OCI-LY7 (cell line): ENCODE data around the gene MAP10.

Experiments used
- EZH2phosphoT487 ChIP-seq: fragments of 200-600 bp; sonication (generic); IDR thresholded peaks from 2 replicates; pipeline ENCODE4 v1.6.1; 2018; ENCODE audit warnings: low read depth, borderline replicate concordance, mild to moderate bottlenecking, mixed run types, antibody characterized with exemption, low read length, moderate library complexity, mixed read lengths
- TF ChIP-seq, protein P1 (sequence below): fragments of 200-600 bp; sonication (generic); conservative IDR thresholded peaks from 2 replicates; pipeline ENCODE4 v1.5.1; 2014; ENCODE audit warnings: mild to moderate bottlenecking, antibody characterized with exemption, low read length, moderate library complexity, mixed read lengths

GRCh38 chr1:232818040-232818439 lies 12.8 kb downstream of the MAP10 start:
- TF ChIP-seq, protein P1, sequence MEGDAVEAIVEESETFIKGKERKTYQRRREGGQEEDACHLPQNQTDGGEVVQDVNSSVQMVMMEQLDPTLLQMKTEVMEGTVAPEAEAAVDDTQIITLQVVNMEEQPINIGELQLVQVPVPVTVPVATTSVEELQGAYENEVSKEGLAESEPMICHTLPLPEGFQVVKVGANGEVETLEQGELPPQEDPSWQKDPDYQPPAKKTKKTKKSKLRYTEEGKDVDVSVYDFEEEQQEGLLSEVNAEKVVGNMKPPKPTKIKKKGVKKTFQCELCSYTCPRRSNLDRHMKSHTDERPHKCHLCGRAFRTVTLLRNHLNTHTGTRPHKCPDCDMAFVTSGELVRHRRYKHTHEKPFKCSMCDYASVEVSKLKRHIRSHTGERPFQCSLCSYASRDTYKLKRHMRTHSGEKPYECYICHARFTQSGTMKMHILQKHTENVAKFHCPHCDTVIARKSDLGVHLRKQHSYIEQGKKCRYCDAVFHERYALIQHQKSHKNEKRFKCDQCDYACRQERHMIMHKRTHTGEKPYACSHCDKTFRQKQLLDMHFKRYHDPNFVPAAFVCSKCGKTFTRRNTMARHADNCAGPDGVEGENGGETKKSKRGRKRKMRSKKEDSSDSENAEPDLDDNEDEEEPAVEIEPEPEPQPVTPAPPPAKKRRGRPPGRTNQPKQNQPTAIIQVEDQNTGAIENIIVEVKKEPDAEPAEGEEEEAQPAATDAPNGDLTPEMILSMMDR = no peak
- TF ChIP-seq EZH2phosphoT487 = no peak
